ENCODE measurements around the gene HLA-DRA.
"Not testable (repeated sequence)": the region's sequence is repeated elsewhere in the genome, so short reads cannot be mapped to it uniquely, and the experiment has no call there.

Gene HLA-DRA

GRCh38 chr6:32431142-32431541 is 8.5 kb upstream of the HLA-DRA start:
- DNase-seq (ENCODE audit: low read depth) = no peak

- no peak for DNase-seq (ENCODE audit: low read depth)
These were observed 7.6 kb upstream of the HLA-DRA start for GRCh38 chr6:32432050-32432450.

GRCh38 chr6:32433950-32434349 is 5.7 kb upstream of the HLA-DRA start:
- DNase-seq (ENCODE audit: low read depth) = not testable (repeated sequence)

GRCh38 chr6:32436186-32436585 is 3.5 kb upstream of the HLA-DRA start:
- no peak for DNase-seq (ENCODE audit: low read depth)

GRCh38 chr6:32436995-32437836 is 2.5 kb upstream of the HLA-DRA start:
- DNase-seq (ENCODE audit: low read depth) = no peak

- DNase-seq (ENCODE audit: low read depth) = no peak
These were observed 548 bp upstream of the HLA-DRA start for GRCh38 chr6:32439139-32439538.

- DNase-seq (ENCODE audit: low read depth) = no peak
These were observed 2.6 kb downstream of the HLA-DRA start for GRCh38 chr6:32442243-32442667.

GRCh38 chr6:32442977-32443552 is 3.4 kb downstream of the HLA-DRA start:
- DNase-seq (ENCODE audit: low read depth) = no peak

GRCh38 chr6:32444433-32444832 is 4.7 kb downstream of the HLA-DRA start:
- DNase-seq (ENCODE audit: low read depth) = no peak

- no peak for DNase-seq (ENCODE audit: low read depth)
These were observed 5.7 kb downstream of the HLA-DRA start for GRCh38 chr6:32445321-32445854.

GRCh38 chr6:32447932-32448331 is 8.2 kb downstream of the HLA-DRA start:
- DNase-seq (ENCODE audit: low read depth) = no peak

- no peak for DNase-seq (ENCODE audit: low read depth)
These were observed 9.5 kb downstream of the HLA-DRA start for GRCh38 chr6:32449088-32449736.

- DNase-seq (ENCODE audit: low read depth) = no peak
These were observed 17.4 kb downstream of the HLA-DRA start for GRCh38 chr6:32457054-32457453.

GRCh38 chr6:32459781-32460424 is 20.2 kb downstream of the HLA-DRA start:
- no peak for DNase-seq (ENCODE audit: low read depth)

GRCh38 chr6:32460528-32460927 is 20.8 kb downstream of the HLA-DRA start:
- DNase-seq (ENCODE audit: low read depth) = no peak

GRCh38 chr6:32461493-32461892 is 21.8 kb downstream of the HLA-DRA start:
- DNase-seq (ENCODE audit: low read depth) = no peak

GRCh38 chr6:32462609-32463008 is 22.9 kb downstream of the HLA-DRA start:
- peak; percentile 60 for DNase-seq (ENCODE audit: low read depth)

- not testable (repeated sequence) for DNase-seq (ENCODE audit: low read depth)
These were observed 28.2 kb downstream of the HLA-DRA start for GRCh38 chr6:32467743-32468503.

GRCh38 chr6:32472781-32473375 is 33.2 kb downstream of the HLA-DRA start:
- no peak for DNase-seq (ENCODE audit: low read depth)

- DNase-seq (ENCODE audit: low read depth) = not testable (repeated sequence)
These were observed 34.0 kb downstream of the HLA-DRA start for GRCh38 chr6:32473376-32474348.

Measured in activated T-cell treated with anti-CD3 and anti-CD28 coated beads for 24 hours (primary cell).